ENCODE results near the gene CD3G. TPM values are rescaled to one million over a fixed set of nuclear protein-coding genes. Genes with fewer than 3 reads are reported as not detected.
"Not testable (repeated sequence)": the region's sequence is repeated elsewhere in the genome, so short reads cannot be mapped to it uniquely, and the experiment has no call there.

CD3G gene
- total RNA-seq, 2 donors from 2014 or later, result 1.6 to 2.0 TPM

- no peak overlapping the region for H3K9ac ChIP-seq (ENCODE audit: low read depth in 2 of 2, low read length in 2 of 2)
- intact Hi-C loops (cut with DNase I), result no loop called here
- H3K36me3 ChIP-seq, result peaks cover 4% of the 10 kb centered on the region
- H3K4me3 ChIP-seq, result no peak overlapping the region
- H3K27me3 ChIP-seq, result no peaks in the 10 kb centered on the region
- no peak overlapping the region for H3K27ac ChIP-seq
- no peak for TF ChIP-seq CTCF (IDR thresholded peaks at IDR 0.05)
- peaks cover 4% of the 10 kb centered on the region for H3K4me1 ChIP-seq
- H3K9me3 ChIP-seq, result no peaks in the 10 kb centered on the region
- DNase-seq, result no peak
Observed at GRCh38 chr11:118397448-118397847, 53.3 kb downstream of the CD3G start.

- intact Hi-C loops (cut with DNase I), result no loop called here
- DNase-seq, result no peak
- peaks cover 4% of the 10 kb centered on the region for H3K4me1 ChIP-seq
- no peaks in the 10 kb centered on the region for H3K36me3 ChIP-seq
- H3K9ac ChIP-seq (ENCODE audit: low read depth in 2 of 2, low read length in 2 of 2), result no peak overlapping the region
- H3K9me3 ChIP-seq, result no peaks in the 10 kb centered on the region
- no peaks in the 10 kb centered on the region for H3K27me3 ChIP-seq
- peak overlapping the region; percentile 30 for H3K27ac ChIP-seq
- no peak for TF ChIP-seq CTCF (IDR thresholded peaks at IDR 0.05)
- H3K4me3 ChIP-seq, result no peak overlapping the region
Observed at GRCh38 chr11:118398791-118399559, 54.8 kb downstream of the CD3G start.

GRCh38 chr11:118401151-118401879, 57.2 kb downstream of the CD3G start, which contains the start of gene ATP5MG:
ATP5MG (plus strand) TSS chr11:118401606; CDS start chr11:118401666, 60 bp downstream.
- H3K4me1 ChIP-seq, result peaks cover 4% of the 10 kb centered on the region
- H3K27me3 ChIP-seq, result no peaks in the 10 kb centered on the region
- no peaks in the 10 kb centered on the region for H3K9me3 ChIP-seq
- DNase-seq, result peak; percentile 94
- peak within 1 kb of the TSS; percentile 91 to 99 for H3K9ac ChIP-seq (ENCODE audit: low read depth in 2 of 2, low read length in 2 of 2)
- no peaks in the 10 kb centered on the region for H3K36me3 ChIP-seq
- intact Hi-C loops (cut with DNase I), result loop anchor here (5.0 kb wide), 2 partner anchors 36 to 86 kb away; partner anchors contain the start of gene KMT2A
- peak within 1 kb of the TSS; percentile 81 for H3K27ac ChIP-seq
- no peak for TF ChIP-seq CTCF (IDR thresholded peaks at IDR 0.05)
- peak within 1 kb of the TSS; percentile 98 for H3K4me3 ChIP-seq

GRCh38 chr11:118401880-118402590, 57.9 kb downstream of the CD3G start:
- no peaks in the 10 kb centered on the region for H3K27me3 ChIP-seq
- intact Hi-C loops (cut with DNase I), result loop anchor here (5.0 kb wide), 2 partner anchors 35 to 85 kb away; partner anchors contain the start of gene KMT2A
- peaks cover 4% of the 10 kb centered on the region for H3K4me1 ChIP-seq
- no peaks in the 10 kb centered on the region for H3K9me3 ChIP-seq
- DNase-seq, result no peak
- no peaks in the 10 kb centered on the region for H3K36me3 ChIP-seq
- H3K4me3 ChIP-seq, result peak overlapping the region; percentile 98
- TF ChIP-seq CTCF (IDR thresholded peaks at IDR 0.05), result no peak
- H3K9ac ChIP-seq (ENCODE audit: low read depth in 2 of 2, low read length in 2 of 2), result peak overlapping the region; percentile 91 to 99
- peak overlapping the region; percentile 81 for H3K27ac ChIP-seq

- H3K27ac ChIP-seq, H3K27me3 ChIP-seq, H3K4me1 ChIP-seq, DNase-seq, H3K9me3 ChIP-seq, H3K36me3 ChIP-seq: not testable (repeated sequence)
- peak overlapping the region; percentile 98 for H3K4me3 ChIP-seq
- intact Hi-C loops (cut with DNase I), result loop anchor here (5.0 kb wide), 2 partner anchors 35 to 85 kb away; partner anchors contain the start of gene KMT2A
- peak overlapping the region in 1 of 2 donors; percentile 99 for H3K9ac ChIP-seq (ENCODE audit: low read depth in 2 of 2, low read length in 2 of 2)
Observed at GRCh38 chr11:118402594-118402993, 58.5 kb downstream of the CD3G start.

Other genes starting within 250 kb of the CD3G start
- gene SCN4B, start 191.5 kb upstream of the CD3G start, total RNA-seq, result 1 to 10 TPM in 1 of 2 donors, under 1 TPM in 1; 0.59 to 1.5 TPM
- gene SCN2B, start 167.7 kb upstream of the CD3G start, total RNA-seq, result under 1 TPM; 0.12 to 0.45 TPM
- gene JAML, start 119.3 kb upstream of the CD3G start, total RNA-seq, result 10 to 100 TPM in 1 of 2 donors, 1 to 10 TPM in 1; 3.3 to 12.0 TPM
- 10 to 100 TPM; 10.9 to 27.8 TPM for gene MPZL3, start 92.0 kb upstream of the CD3G start, total RNA-seq
- gene MPZL2, start 80.0 kb upstream of the CD3G start, total RNA-seq, result 100 to 1,000 TPM in 1 of 2 donors, 10 to 100 TPM in 1; 58.8 to 114 TPM
- 1 to 10 TPM; 4.3 to 5.7 TPM for gene CD3E, start 39.6 kb upstream of the CD3G start, total RNA-seq
- 1 to 10 TPM; 3.1 to 4.7 TPM for gene CD3D, start 1.6 kb upstream of the CD3G start, total RNA-seq
- 10 to 100 TPM; 44.8 to 46.9 TPM for gene UBE4A, start 15.3 kb downstream of the CD3G start, total RNA-seq
- gene ATP5MG, start 57.3 kb downstream of the CD3G start, total RNA-seq, result 100 to 1,000 TPM; 282 to 380 TPM
- gene KMT2A, start 92.1 kb downstream of the CD3G start, total RNA-seq, result 10 to 100 TPM; 33.8 to 45.1 TPM
- gene TTC36, start 183.1 kb downstream of the CD3G start, total RNA-seq, result under 1 TPM; 0.35 to 0.66 TPM
- 1 to 10 TPM; 3.8 to 9.2 TPM for gene TMEM25, start 186.8 kb downstream of the CD3G start, total RNA-seq
- 1 to 10 TPM; 9.3 to 9.5 TPM for gene IFT46, start 221.6 kb downstream of the CD3G start, total RNA-seq
- gene ARCN1, start 228.1 kb downstream of the CD3G start, total RNA-seq, result 100 to 1,000 TPM; 151 to 171 TPM

All from colonic mucosa (tissue), 4 donors.